ENCODE results near the gene POLR3GL. TPM values are rescaled to one million over a fixed set of nuclear protein-coding genes. Genes with fewer than 3 reads are reported as not detected.
A peak's percentile ranks its signal among the peaks of the same experiment; 100 is the strongest.

The POLR3GL gene
- total RNA-seq, 1 experiment from 2014 or later: 22.8 TPM

GRCh38 chr1:145994391-145995120, 30.1 kb downstream of the POLR3GL start:
- peaks cover 32% of the 10 kb centered on the region for H3K36me3 ChIP-seq
- no peak for DNase-seq (ENCODE audit: low read depth in 1 of 2, low spot score in 2 of 2)
- no peak overlapping the region for H3K27ac ChIP-seq
- no peaks in the 10 kb centered on the region for H3K9me3 ChIP-seq (replicated peaks)
- H3K4me3 ChIP-seq: peak overlapping the region; percentile 47
- H3K4me1 ChIP-seq (replicated peaks): peaks cover 41% of the 10 kb centered on the region
- H3K27me3 ChIP-seq (replicated peaks): no peaks in the 10 kb centered on the region

GRCh38 chr1:145995148-145995881, 30.8 kb downstream of the POLR3GL start:
- Histone ChIP-seq H3K27me3 (replicated peaks) (no peaks in the 10 kb centered on the region), H3K4me1 (replicated peaks) (peaks cover 41% of the 10 kb centered on the region), H3K36me3 (peaks cover 32% of the 10 kb centered on the region), H3K9me3 (replicated peaks) (no peaks in the 10 kb centered on the region), H3K4me3 (peak overlapping the region; percentile 47), H3K27ac (no peak overlapping the region)
- no peak for DNase-seq (ENCODE audit: low read depth in 1 of 2, low spot score in 2 of 2)

- no peaks in the 10 kb centered on the region for H3K27me3 ChIP-seq (replicated peaks)
- peaks cover 41% of the 10 kb centered on the region for H3K4me1 ChIP-seq (replicated peaks)
- H3K36me3 ChIP-seq: peaks cover 32% of the 10 kb centered on the region
- DNase-seq (ENCODE audit: low read depth in 1 of 2, low spot score in 2 of 2): no peak
- H3K27ac ChIP-seq: peak overlapping the region; percentile 64
- no peaks in the 10 kb centered on the region for H3K9me3 ChIP-seq (replicated peaks)
- H3K4me3 ChIP-seq: peak overlapping the region; percentile 47
Measured at GRCh38 chr1:145995964-145996432, 31.5 kb downstream of the POLR3GL start.

GRCh38 chr1:145996433-145997015, 32.0 kb downstream of the POLR3GL start, which contains the start of gene TXNIP:
TXNIP (minus strand) TSS chr1:145996579; CDS start chr1:145996266, 313 bp downstream.
- Histone ChIP-seq H3K27me3 (replicated peaks) (no peaks in the 10 kb centered on the region), H3K36me3 (peaks cover 32% of the 10 kb centered on the region), H3K27ac (peak within 1 kb of the TSS; percentile 64), H3K9me3 (replicated peaks) (no peaks in the 10 kb centered on the region), H3K4me3 (peak within 1 kb of the TSS; percentile 47), H3K4me1 (replicated peaks) (peaks cover 41% of the 10 kb centered on the region)
- DNase-seq (ENCODE audit: low read depth in 1 of 2, low spot score in 2 of 2): peak; percentile 90 to 98

- Histone ChIP-seq H3K4me3 (peak overlapping the region; percentile 47), H3K4me1 (replicated peaks) (peaks cover 36% of the 10 kb centered on the region), H3K27me3 (replicated peaks) (no peaks in the 10 kb centered on the region), H3K9me3 (replicated peaks) (no peaks in the 10 kb centered on the region), H3K27ac (peak overlapping the region; percentile 64), H3K36me3 (peaks cover 32% of the 10 kb centered on the region)
- DNase-seq (ENCODE audit: low read depth in 1 of 2, low spot score in 2 of 2): peak in 1 of 2 experiments; percentile 52
Measured at GRCh38 chr1:145997016-145997717, 32.7 kb downstream of the POLR3GL start.

GRCh38 chr1:145997718-145998023, 33.2 kb downstream of the POLR3GL start:
- Histone ChIP-seq H3K9me3 (replicated peaks) (no peaks in the 10 kb centered on the region), H3K4me3 (peak overlapping the region; percentile 47; the same call in 1 of the 2 replicates), H3K27me3 (replicated peaks) (no peaks in the 10 kb centered on the region), H3K36me3 (peaks cover 28% of the 10 kb centered on the region), H3K4me1 (replicated peaks) (peaks cover 31% of the 10 kb centered on the region), H3K27ac (no peak overlapping the region)
- no peak for DNase-seq (ENCODE audit: low read depth in 1 of 2, low spot score in 2 of 2)

- no peak for DNase-seq (ENCODE audit: low read depth in 1 of 2, low spot score in 2 of 2)
- Histone ChIP-seq H3K27me3 (replicated peaks) (no peaks in the 10 kb centered on the region), H3K4me1 (replicated peaks) (peaks cover 20% of the 10 kb centered on the region), H3K36me3 (peaks cover 10% of the 10 kb centered on the region), H3K4me3 (no peak overlapping the region), H3K9me3 (replicated peaks) (no peaks in the 10 kb centered on the region), H3K27ac (no peak overlapping the region)
Measured at GRCh38 chr1:145999321-146000024, 35.0 kb downstream of the POLR3GL start.

- Histone ChIP-seq H3K4me1 (replicated peaks) (peaks cover 11% of the 10 kb centered on the region), H3K27ac (no peak overlapping the region), H3K36me3 (no peaks in the 10 kb centered on the region), H3K9me3 (replicated peaks) (no peaks in the 10 kb centered on the region), H3K27me3 (replicated peaks) (no peaks in the 10 kb centered on the region), H3K4me3 (no peak overlapping the region)
- DNase-seq (ENCODE audit: low read depth in 1 of 2, low spot score in 2 of 2): no peak
Measured at GRCh38 chr1:146001709-146002108, 37.2 kb downstream of the POLR3GL start.

- Histone ChIP-seq H3K36me3 (no peaks in the 10 kb centered on the region), H3K27ac (no peak overlapping the region), H3K4me1 (replicated peaks) (peaks cover 3% of the 10 kb centered on the region), H3K9me3 (replicated peaks) (no peaks in the 10 kb centered on the region), H3K4me3 (no peak overlapping the region), H3K27me3 (replicated peaks) (no peaks in the 10 kb centered on the region)
- DNase-seq (ENCODE audit: low read depth in 1 of 2, low spot score in 2 of 2): no peak
Measured at GRCh38 chr1:146007489-146008133, 43.1 kb downstream of the POLR3GL start.

- DNase-seq (ENCODE audit: low read depth in 1 of 2, low spot score in 2 of 2): no peak
- H3K4me3 ChIP-seq: no peak overlapping the region
- no peaks in the 10 kb centered on the region for H3K27me3 ChIP-seq (replicated peaks)
- no peaks in the 10 kb centered on the region for H3K36me3 ChIP-seq
- no peak overlapping the region for H3K27ac ChIP-seq
- peaks cover 3% of the 10 kb centered on the region for H3K4me1 ChIP-seq (replicated peaks)
- no peaks in the 10 kb centered on the region for H3K9me3 ChIP-seq (replicated peaks)
Measured at GRCh38 chr1:146010126-146010738, 45.7 kb downstream of the POLR3GL start.

- no peaks in the 10 kb centered on the region for H3K4me1 ChIP-seq (replicated peaks)
- H3K9me3 ChIP-seq (replicated peaks): no peaks in the 10 kb centered on the region
- H3K27me3 ChIP-seq (replicated peaks): peaks cover 5% of the 10 kb centered on the region; the same call in 1 of the 2 replicates
- H3K36me3 ChIP-seq: no peaks in the 10 kb centered on the region
- no peak overlapping the region for H3K4me3 ChIP-seq
- DNase-seq (ENCODE audit: low read depth in 1 of 2, low spot score in 2 of 2): peak; percentile 51 to 77
- H3K27ac ChIP-seq: no peak overlapping the region
Measured at GRCh38 chr1:146012703-146013558, 48.4 kb downstream of the POLR3GL start.

GRCh38 chr1:146013559-146013922, 49.1 kb downstream of the POLR3GL start:
- Histone ChIP-seq H3K4me3 (no peak overlapping the region), H3K27me3 (replicated peaks) (peaks cover 5% of the 10 kb centered on the region; the same call in 1 of the 2 replicates), H3K4me1 (replicated peaks) (no peaks in the 10 kb centered on the region), H3K36me3 (no peaks in the 10 kb centered on the region), H3K9me3 (replicated peaks) (no peaks in the 10 kb centered on the region), H3K27ac (no peak overlapping the region)
- no peak for DNase-seq (ENCODE audit: low read depth in 1 of 2, low spot score in 2 of 2)
